Stomach (tissue), 9 donors: ENCODE data around the gene TBX21. TPM values are rescaled to one million over a fixed set of nuclear protein-coding genes. Genes with fewer than 3 reads are reported as not detected.

ENCODE experiments used
- DNase-seq, 2 donors: peaks; one replicate each; pipeline versions ENCODE4 v3.0.0 to v3.0.0-alpha.2; 2013 to 2019
- H3K27ac ChIP-seq, 5 donors: fragments of 200-600 bp in 4 of 5; sonication (generic) in 4 of 5; one replicate each; pipeline ENCODE4 v1.5.1; 2013 to 2019; ENCODE audit warnings: mild to moderate bottlenecking in 1 of 5, moderate library complexity in 1 of 5
- H3K27me3 ChIP-seq, 3 donors: fragments of 200-600 bp; sonication (generic); one replicate each; pipeline ENCODE4 v1.5.1; 2017 to 2019; ENCODE audit warnings: mixed run types in 1 of 3
- H3K36me3 ChIP-seq, 4 donors: fragments of 200-600 bp; sonication (generic); 1 replicate in 3 of 4; 2 replicates in 1 of 4; pipeline ENCODE4 v1.5.1; 2016 to 2019
- H3K4me1 ChIP-seq, 4 donors: fragments of 200-600 bp; sonication (generic); one replicate each; pipeline ENCODE4 v1.5.1; 2016 to 2019
- H3K4me3 ChIP-seq, 4 donors: fragments of 200-600 bp; sonication (generic) in 3 of 4; one replicate each; pipeline ENCODE4 v1.5.1; 2016 to 2019; ENCODE audit warnings: mild to moderate bottlenecking in 1 of 4
- H3K9me3 ChIP-seq, 4 donors: fragments of 200-600 bp; sonication (generic); one replicate each; pipeline ENCODE4 v1.5.1; 2016 to 2019
- CTCF ChIP-seq, 7 experiments: fragments of 450-650 bp in 4 of 7; fragments of 200-600 bp in 3 of 7; sonication (generic) in 3 of 7; IDR thresholded peaks; one replicate each; pipeline ENCODE4 v1.5.1; 2016 to 2019; ENCODE audit warnings: antibody characterized with exemption in 7 of 7, control low read depth in 2 of 7, mild to moderate bottlenecking in 1 of 7
- EP300 ChIP-seq: sonication (generic); formaldehyde crosslinking; IDR thresholded peaks from one replicate; pipeline ENCODE4 v1.6.1; 2017; ENCODE audit warnings: antibody characterized with exemption
- POLR2A ChIP-seq, 4 donors: fragments of 450-650 bp; IDR thresholded peaks; one replicate each; pipeline ENCODE4 v1.6.1; 2016; ENCODE audit warnings: antibody characterized with exemption in 4 of 4, control low read depth in 2 of 4, mild to moderate bottlenecking in 1 of 4, moderate library complexity in 1 of 4
- POLR2AphosphoS5 ChIP-seq, 3 donors: sonication (generic); formaldehyde crosslinking; IDR thresholded peaks; one replicate each; pipeline ENCODE4 v1.6.1; 2016; ENCODE audit warnings: antibody characterized with exemption in 3 of 3
- WGBS, 5 donors: extraction: QIAGEN DNeasy Blood & Tissue Kit in 3 of 5; methylation state at CpG; one replicate each; pipeline versions ENCODE4 v1.1.5 to v1.1.7; 2013 to 2018; 5-methylcytosine and 5-hydroxymethylcytosine counted together
- intact Hi-C: fragments of 100-400 bp; cut with DNase I; formaldehyde crosslinking; loops from one replicate; pipeline ENCODE4 v1.15.1; 2023; ENCODE audit warnings: low total_unique reads
- polyA plus RNA-seq, 3 donors: library from polyadenylated mRNA; stranded (reverse); fragments of 200-250 nt; gene quantifications; one replicate each; pipeline ENCODE4 v1.2.3, GENCODE V29; 2013
- total RNA-seq, 5 donors: library from RNA; depleted of rRNA; stranded (reverse); fragments of >200 nt; gene quantifications; one replicate each; pipeline versions ENCODE4 v1.1.0 to v1.2.3, GENCODE V29; 2014 to 2016
- donor health status: healthy with polysubstance abuse.
- donor health status: Bipolar disorder and iron deficiency.
- donor health status: healthy.

The TBX21 gene
- total and polyA plus RNA-seq, 8 donors: 0.10 to 0.92 (median 0.31) TPM; not detected in 3

DNA sequence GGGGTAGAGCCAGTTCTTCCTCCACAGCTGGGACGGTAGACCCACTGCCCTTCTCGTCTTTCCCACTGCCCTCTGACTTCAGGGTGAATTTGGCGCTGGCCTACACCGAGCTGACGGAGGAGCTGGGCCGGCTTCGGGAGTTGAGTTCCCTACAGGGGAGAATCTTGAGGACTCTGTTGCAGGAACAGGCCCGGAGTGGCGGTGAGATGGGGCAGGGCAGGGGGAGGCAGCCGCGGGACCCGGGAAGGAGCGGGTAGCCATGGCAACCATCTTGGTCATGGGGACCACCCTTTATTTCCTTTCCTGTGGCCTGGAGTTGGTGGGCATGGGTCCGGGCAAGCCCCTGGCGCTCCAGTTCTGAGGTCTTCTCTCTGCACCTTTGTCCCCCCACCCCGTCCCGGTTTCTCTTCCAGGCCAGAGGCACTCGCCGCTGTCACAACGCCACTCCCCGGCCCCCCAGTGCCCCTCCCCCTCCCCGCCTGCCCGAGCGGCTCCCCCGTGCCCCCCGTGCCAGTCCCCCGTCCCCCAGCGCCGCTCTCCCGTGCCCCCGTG, 24.6 kb upstream of the TBX21 start:
- peak overlapping the region; percentile 38 to 45 (median 40) for H3K4me3 ChIP-seq
- intact Hi-C loops: no loop called here
- TF ChIP-seq POLR2A (IDR thresholded peaks at IDR 0.05) (no peak), EP300 (no peak), POLR2AphosphoS5 (IDR thresholded peaks at IDR 0.05) (no peak), CTCF (IDR thresholded peaks at IDR 0.05) (no peak)
- 51 to 62% (median 54%) methylated on average over 19 to 31 of the region's 31 CpGs for WGBS, 5 donors
- peaks cover 0 to 8% (median 3%) of the 10 kb centered on the region in 3 donors for H3K27me3 ChIP-seq
- H3K9me3 ChIP-seq: no peaks in the 10 kb centered on the region
- DNase-seq: no peak
- H3K36me3 ChIP-seq: peaks cover 11 to 35% (median 26%) of the 10 kb centered on the region in 4 donors
- peaks cover 15 to 52% (median 26%) of the 10 kb centered on the region in 4 donors for H3K4me1 ChIP-seq
- H3K27ac ChIP-seq: peak overlapping the region in 2 of 5 donors; percentile 63 to 73

GRCh38 chr17:47708864-47709541, 24.0 kb upstream of the TBX21 start:
- WGBS, 5 donors: 45 to 91% (median 47%) methylated on average over 22 to 89 of the region's 89 CpGs
- H3K4me3 ChIP-seq: peak overlapping the region; percentile 38 to 45 (median 40)
- peaks cover 0 to 14% (median 7%) of the 10 kb centered on the region in 3 donors for H3K27me3 ChIP-seq
- peaks cover 8 to 35% (median 25%) of the 10 kb centered on the region in 4 donors for H3K36me3 ChIP-seq
- peak; percentile 62 to 83 for DNase-seq
- intact Hi-C loops: no loop called here
- TF ChIP-seq CTCF (IDR thresholded peaks at IDR 0.05) (no peak), EP300 (no peak), POLR2AphosphoS5 (IDR thresholded peaks at IDR 0.05) (peak in 2 of 3 donors; percentile 11 to 23)
- peaks cover 15 to 46% (median 23%) of the 10 kb centered on the region in 4 donors for H3K4me1 ChIP-seq
- peak overlapping the region in 2 of 5 donors; percentile 63 to 73 for H3K27ac ChIP-seq
- no peaks in the 10 kb centered on the region for H3K9me3 ChIP-seq

DNA sequence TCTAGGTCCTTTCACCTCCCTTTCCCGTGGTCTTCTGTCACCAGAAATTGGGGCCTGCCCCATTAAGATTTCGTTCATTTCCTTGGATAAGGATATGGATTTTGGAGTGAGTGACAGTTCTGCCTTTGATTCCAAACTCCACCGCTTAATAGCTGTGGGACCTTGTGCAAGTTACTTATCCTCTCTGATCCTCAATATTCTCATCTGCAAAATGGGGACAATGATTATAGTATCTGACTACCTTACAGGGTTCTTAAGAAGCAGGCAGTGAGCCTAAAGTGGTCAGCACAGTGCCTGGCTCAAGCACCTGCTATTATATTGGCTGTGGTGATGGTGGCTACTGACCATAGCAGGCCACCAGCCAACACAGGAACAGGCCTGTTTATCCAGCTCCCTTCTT, 23.4 kb upstream of the TBX21 start:
- TF ChIP-seq POLR2A (IDR thresholded peaks at IDR 0.05) (no peak), CTCF (IDR thresholded peaks at IDR 0.05) (no peak), EP300 (no peak), POLR2AphosphoS5 (IDR thresholded peaks at IDR 0.05) (no peak)
- no peaks in the 10 kb centered on the region for H3K9me3 ChIP-seq
- H3K4me3 ChIP-seq: no peak overlapping the region
- 89 to 96% (median 92%) methylated on average over 3 of the region's 3 CpGs for WGBS, 5 donors
- H3K36me3 ChIP-seq: peaks cover 7 to 35% (median 25%) of the 10 kb centered on the region in 4 donors
- peaks cover 15 to 40% (median 21%) of the 10 kb centered on the region in 4 donors for H3K4me1 ChIP-seq
- H3K27me3 ChIP-seq: peaks cover 0 to 20% (median 7%) of the 10 kb centered on the region in 3 donors
- intact Hi-C loops: no loop called here
- H3K27ac ChIP-seq: no peak overlapping the region
- DNase-seq: no peak

GRCh38 chr17:47711366-47712099, 21.5 kb upstream of the TBX21 start:
- Histone ChIP-seq H3K27ac (no peak overlapping the region), H3K27me3 (peaks cover 0 to 26% (median 7%) of the 10 kb centered on the region in 3 donors), H3K4me3 (no peak overlapping the region), H3K36me3 (peaks cover 7 to 27% (median 25%) of the 10 kb centered on the region in 4 donors), H3K9me3 (no peaks in the 10 kb centered on the region), H3K4me1 (peaks cover 12 to 26% (median 16%) of the 10 kb centered on the region in 4 donors)
- 91 to 95% (median 91%) methylated on average over 14 to 15 of the region's 15 CpGs for WGBS, 5 donors
- TF ChIP-seq POLR2A (IDR thresholded peaks at IDR 0.05): no peak
- no peak for DNase-seq
- intact Hi-C loops: no loop called here
